Vagina (tissue), 2 donors: Measurements from ENCODE around the gene HOXB2. TPM values are rescaled to one million over a fixed set of nuclear protein-coding genes. Genes with fewer than 3 reads are reported as not detected.

Experiments used
- DNase-seq, 2 donors: peaks; one replicate each; pipeline ENCODE4 v3.0.0-alpha.2; 2017; ENCODE audit errors: extremely low spot score in 2 of 2
- H3K27ac ChIP-seq: fragments of 200-600 bp; sonication (generic); one replicate; pipeline ENCODE4 v1.5.1; 2019
- H3K27me3 ChIP-seq: fragments of 200-600 bp; sonication (generic); one replicate; pipeline ENCODE4 v1.5.1; 2019
- H3K36me3 ChIP-seq, 2 donors: fragments of 200-600 bp; sonication (generic); one replicate each; pipeline ENCODE4 v1.5.1; 2017 to 2019
- H3K4me1 ChIP-seq: fragments of 200-600 bp; sonication (generic); one replicate; pipeline ENCODE4 v1.5.1; 2019
- H3K4me3 ChIP-seq, 2 donors: fragments of 200-600 bp; sonication (generic); 1 replicate in 1 of 2; 2 replicates in 1 of 2; pipeline ENCODE4 v1.5.1; 2016 to 2019
- H3K9me3 ChIP-seq: fragments of 200-600 bp; sonication (generic); one replicate; pipeline ENCODE4 v1.5.1; 2019
- CTCF ChIP-seq, 3 experiments: fragments of 450-650 bp in 2 of 3; fragments of 200-600 bp in 1 of 3; sonication (generic) in 1 of 3; IDR thresholded peaks; one replicate each; pipeline ENCODE4 v1.5.1; 2017 to 2019; ENCODE audit warnings: antibody characterized with exemption in 3 of 3, mild to moderate bottlenecking in 2 of 3, moderate library complexity in 2 of 3
- POLR2A ChIP-seq, 2 donors: fragments of 450-650 bp; IDR thresholded peaks; one replicate each; pipeline ENCODE4 v1.6.1; 2017; ENCODE audit warnings: antibody characterized with exemption in 2 of 2, mild to moderate bottlenecking in 2 of 2, moderate library complexity in 2 of 2
- POLR2AphosphoS5 ChIP-seq, 2 donors: sonication (generic); formaldehyde crosslinking; IDR thresholded peaks; one replicate each; pipeline ENCODE4 v1.9.0; 2017; ENCODE audit warnings: antibody characterized with exemption in 2 of 2, mild to moderate bottlenecking in 2 of 2, low read depth in 1 of 2; ENCODE audit not compliant: insufficient read depth in 1 of 2
- intact Hi-C: fragments of 100-400 bp; cut with DNase I; formaldehyde crosslinking; loops from one replicate; pipeline ENCODE4 v1.15.1; 2023
- total RNA-seq: library from RNA; depleted of rRNA; stranded (reverse); fragments of >200 nt; gene quantifications from one replicate; pipeline ENCODE4 v1.2.3, GENCODE V29; 2016

Gene HOXB2
- total RNA-seq = 14.2 TPM

- no peak for DNase-seq
- TF ChIP-seq CTCF (IDR thresholded peaks at IDR 0.05) = no peak
- no peak for TF ChIP-seq POLR2AphosphoS5 (IDR thresholded peaks at IDR 0.05; ENCODE audit: insufficient read depth in 1 of 2, low read depth in 1 of 2)
- no peak for TF ChIP-seq POLR2A (IDR thresholded peaks at IDR 0.05)
- peaks cover 47% of the 10 kb centered on the region for H3K4me1 ChIP-seq
- peak within 1 kb of the TSS; percentile 95 for H3K27ac ChIP-seq
- no peaks in the 10 kb centered on the region for H3K27me3 ChIP-seq
- H3K4me3 ChIP-seq = peak within 1 kb of the TSS; percentile 65 to 71
- H3K36me3 ChIP-seq = no peaks in the 10 kb centered on the region
- intact Hi-C loops = no loop called here
- H3K9me3 ChIP-seq = no peaks in the 10 kb centered on the region
Measured at GRCh38 chr17:48545022-48545375, at the start of gene HOXB2. Gene HOXB2 (minus strand): TSS chr17:48545109. CDS start chr17:48544911, 198 bp downstream.

GRCh38 chr17:48593840-48594537 is 49.1 kb upstream of the HOXB2 start:
- Histone ChIP-seq H3K27ac (no peak overlapping the region), H3K36me3 (no peaks in the 10 kb centered on the region), H3K4me3 (peak overlapping the region in 1 of 2 donors; percentile 11), H3K27me3 (peaks cover 6% of the 10 kb centered on the region), H3K9me3 (no peaks in the 10 kb centered on the region), H3K4me1 (peaks cover 34% of the 10 kb centered on the region)
- DNase-seq = no peak
- intact Hi-C loops = loop anchor here (10.0 kb wide), 1 partner anchor 569 kb away; no protein-coding TSS in a partner anchor
- TF ChIP-seq CTCF (IDR thresholded peaks at IDR 0.05) (peak in 2 of 3 experiments; percentile 70 to 75), POLR2A (IDR thresholded peaks at IDR 0.05) (no peak)

- no peak for DNase-seq
- TF ChIP-seq POLR2A (IDR thresholded peaks at IDR 0.05) (no peak), CTCF (IDR thresholded peaks at IDR 0.05) (no peak), POLR2AphosphoS5 (IDR thresholded peaks at IDR 0.05; ENCODE audit: insufficient read depth in 1 of 2, low read depth in 1 of 2) (no peak)
- peak within 1 kb of the TSS in 1 of 2 donors; percentile 11 for H3K4me3 ChIP-seq
- intact Hi-C loops = loop anchor here (10.0 kb wide), 1 partner anchor 568 kb away; no protein-coding TSS in a partner anchor
- H3K27me3 ChIP-seq = peaks cover 6% of the 10 kb centered on the region
- peaks cover 28% of the 10 kb centered on the region for H3K4me1 ChIP-seq
- no peaks in the 10 kb centered on the region for H3K9me3 ChIP-seq
- no peak within 1 kb of the TSS for H3K27ac ChIP-seq
- H3K36me3 ChIP-seq = no peaks in the 10 kb centered on the region
Measured at GRCh38 chr17:48593126-48593829, 48.4 kb upstream of the HOXB2 start, which contains the start of gene HOXB5. Gene HOXB5 (minus strand): TSS chr17:48593779. CDS start chr17:48593682, 97 bp downstream.

- no peak overlapping the region for H3K27ac ChIP-seq
- peaks cover 21% of the 10 kb centered on the region for H3K4me1 ChIP-seq
- no peaks in the 10 kb centered on the region for H3K9me3 ChIP-seq
- TF ChIP-seq CTCF (IDR thresholded peaks at IDR 0.05) (no peak), POLR2AphosphoS5 (IDR thresholded peaks at IDR 0.05; ENCODE audit: insufficient read depth in 1 of 2, low read depth in 1 of 2) (no peak), POLR2A (IDR thresholded peaks at IDR 0.05) (no peak)
- H3K4me3 ChIP-seq = no peak overlapping the region
- DNase-seq = no peak
- no peaks in the 10 kb centered on the region for H3K36me3 ChIP-seq
- intact Hi-C loops = loop anchor here (10.0 kb wide), 1 partner anchor 568 kb away; no protein-coding TSS in a partner anchor
- H3K27me3 ChIP-seq = peaks cover 6% of the 10 kb centered on the region
Measured at GRCh38 chr17:48592577-48592976, 47.7 kb upstream of the HOXB2 start.
